Amygdala (tissue), 56 donors: ENCODE data around the gene CDC25B.
"Not testable (repeated sequence)": the region's sequence is repeated elsewhere in the genome, so short reads cannot be mapped to it uniquely, and the experiment has no call there.

ENCODE experiments used
- DNase-seq, 56 donors: peaks; one replicate each; lab custom pipeline; 2025; lab: John Stamatoyannopoulos, UW

Gene CDC25B

GRCh38 chr20:3784216-3784853 is 11.8 kb upstream of the CDC25B start:
- DNase-seq: no peak

- no peak for DNase-seq
These were observed 11.3 kb upstream of the CDC25B start for GRCh38 chr20:3784863-3785239.

- peak in 1 of 56 donors; percentile 26 for DNase-seq
These were observed 10.6 kb upstream of the CDC25B start for GRCh38 chr20:3785240-3786125.

- DNase-seq: peak in 15 of 56 donors; percentile 21 to 44 (median 33)
These were observed 10.0 kb upstream of the CDC25B start for GRCh38 chr20:3786126-3786484.

- peak in 54 of 56 donors; percentile 25 to 93 (median 72) for DNase-seq
These were observed 9.3 kb upstream of the CDC25B start, which contains the start of gene CENPB for GRCh38 chr20:3786665-3787323. Gene CENPB (minus strand): TSS chr20:3786740. CDS start chr20:3786483, 257 bp downstream.

GRCh38 chr20:3787324-3788014 is 8.6 kb upstream of the CDC25B start:
- DNase-seq: no peak

GRCh38 chr20:3788685-3789155 is 7.4 kb upstream of the CDC25B start:
- DNase-seq: no peak

- DNase-seq: not testable (repeated sequence)
These were observed 6.9 kb upstream of the CDC25B start for GRCh38 chr20:3789201-3789600.

GRCh38 chr20:3794168-3794567 is 1.9 kb upstream of the CDC25B start:
- not testable (repeated sequence) for DNase-seq

- DNase-seq: no peak
These were observed 1.2 kb upstream of the CDC25B start for GRCh38 chr20:3794701-3795420.

GRCh38 chr20:3796477-3797225 is 541 bp downstream of the CDC25B start:
- DNase-seq: peak in 1 of 56 donors; percentile 49

- no peak for DNase-seq
These were observed 1.1 kb downstream of the CDC25B start for GRCh38 chr20:3797226-3797545.

- DNase-seq: no peak
These were observed 1.7 kb downstream of the CDC25B start for GRCh38 chr20:3797592-3798372.

GRCh38 chr20:3798373-3798768 is 2.3 kb downstream of the CDC25B start:
- DNase-seq: peak in 11 of 56 donors; percentile 17 to 55 (median 29)

- DNase-seq: peak in 2 of 56 donors; percentile 12 to 29
These were observed 2.8 kb downstream of the CDC25B start for GRCh38 chr20:3798908-3799248.

GRCh38 chr20:3800256-3800877 is 4.3 kb downstream of the CDC25B start:
- DNase-seq: no peak

- no peak for DNase-seq
These were observed 4.8 kb downstream of the CDC25B start for GRCh38 chr20:3800878-3801260.

GRCh38 chr20:3801299-3801698 is 5.2 kb downstream of the CDC25B start:
- no peak for DNase-seq
